ENCODE measurements around the gene HEBP1.
A peak's percentile ranks its signal among the peaks of the same experiment; 100 is the strongest.

The HEBP1 gene

DNA sequence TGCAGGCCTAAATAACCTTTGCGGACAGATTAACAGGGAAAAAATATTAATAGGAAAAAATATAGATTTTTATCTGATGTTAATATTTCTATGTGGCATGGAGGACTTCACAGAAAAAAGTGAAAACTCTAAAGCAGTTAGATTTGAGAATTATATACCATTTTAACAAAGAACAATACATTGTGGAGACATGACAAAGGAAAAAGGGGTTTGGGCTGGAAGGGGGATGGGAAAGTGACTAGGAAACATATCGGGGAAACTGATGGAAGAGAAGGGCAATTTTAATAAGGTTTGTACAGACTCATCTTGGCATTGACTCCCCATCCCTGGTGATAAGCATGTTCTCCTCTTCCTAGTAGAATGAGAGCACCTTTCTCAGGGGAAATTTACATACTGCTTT is 27.0 kb downstream of the HEBP1 start:
- DNase-seq (ENCODE audit: insufficient read length, low spot score) (no peak), FAIRE-seq (no peak)
- TF ChIP-seq POLR2A (IDR thresholded peaks at IDR 0.05; ENCODE audit: low read depth, low read length): no peak

DNA sequence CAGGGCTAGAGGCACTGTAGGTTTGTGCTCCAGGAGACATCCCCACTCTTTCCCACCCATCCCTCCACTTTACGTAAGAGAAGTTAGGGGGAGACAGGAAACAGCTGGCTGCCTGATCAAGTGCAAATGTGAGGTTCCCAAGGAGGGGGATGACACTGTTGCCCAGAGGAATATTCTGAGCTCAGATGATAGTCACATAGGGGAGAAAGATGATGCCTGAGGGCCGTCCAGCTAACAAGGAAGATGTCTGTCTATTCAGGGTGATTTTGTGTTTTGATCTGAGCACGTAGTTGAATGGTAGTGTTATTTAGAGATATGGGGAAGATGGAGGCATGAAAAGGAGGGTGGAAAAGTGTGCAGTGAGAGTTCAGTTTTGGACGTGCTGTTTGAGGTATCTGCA is 34.2 kb downstream of the HEBP1 start:
- FAIRE-seq: no peak
- TF ChIP-seq POLR2A (IDR thresholded peaks at IDR 0.05; ENCODE audit: low read depth, low read length): no peak
- no peak for DNase-seq (ENCODE audit: insufficient read length, low spot score)

DNA sequence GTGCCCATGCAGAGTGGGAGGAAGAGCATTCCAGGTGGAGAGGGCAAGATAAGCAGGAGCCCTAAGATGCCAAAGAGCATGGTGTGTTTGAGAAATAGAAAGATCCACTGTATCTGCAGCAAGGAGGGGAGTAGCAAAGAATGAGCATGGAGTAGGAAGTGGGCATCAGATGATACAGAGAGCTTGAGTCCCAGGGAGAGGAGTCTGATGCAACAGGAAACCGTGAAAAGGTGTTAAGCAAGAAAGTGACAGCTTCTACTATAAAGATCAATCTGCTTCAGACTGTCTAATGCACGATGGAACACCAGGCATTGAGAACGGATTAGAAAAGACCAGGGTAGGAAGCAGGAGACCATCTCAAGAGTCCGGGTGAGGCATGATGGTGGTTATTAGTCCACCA is 35.8 kb downstream of the HEBP1 start:
- no peak for TF ChIP-seq POLR2A (IDR thresholded peaks at IDR 0.05; ENCODE audit: low read depth, low read length)
- DNase-seq (ENCODE audit: insufficient read length, low spot score) (no peak), FAIRE-seq (no peak)

GRCh38 chr12:12960639-12961209 is 39.3 kb downstream of the HEBP1 start:
- FAIRE-seq: no peak
- TF ChIP-seq POLR2A (IDR thresholded peaks at IDR 0.05; ENCODE audit: low read depth, low read length): no peak
- no peak for DNase-seq (ENCODE audit: insufficient read length, low spot score)

- DNase-seq (ENCODE audit: insufficient read length, low spot score) (no peak), FAIRE-seq (no peak)
Observed at GRCh38 chr12:12958886-12959285, 41.2 kb downstream of the HEBP1 start.

DNA sequence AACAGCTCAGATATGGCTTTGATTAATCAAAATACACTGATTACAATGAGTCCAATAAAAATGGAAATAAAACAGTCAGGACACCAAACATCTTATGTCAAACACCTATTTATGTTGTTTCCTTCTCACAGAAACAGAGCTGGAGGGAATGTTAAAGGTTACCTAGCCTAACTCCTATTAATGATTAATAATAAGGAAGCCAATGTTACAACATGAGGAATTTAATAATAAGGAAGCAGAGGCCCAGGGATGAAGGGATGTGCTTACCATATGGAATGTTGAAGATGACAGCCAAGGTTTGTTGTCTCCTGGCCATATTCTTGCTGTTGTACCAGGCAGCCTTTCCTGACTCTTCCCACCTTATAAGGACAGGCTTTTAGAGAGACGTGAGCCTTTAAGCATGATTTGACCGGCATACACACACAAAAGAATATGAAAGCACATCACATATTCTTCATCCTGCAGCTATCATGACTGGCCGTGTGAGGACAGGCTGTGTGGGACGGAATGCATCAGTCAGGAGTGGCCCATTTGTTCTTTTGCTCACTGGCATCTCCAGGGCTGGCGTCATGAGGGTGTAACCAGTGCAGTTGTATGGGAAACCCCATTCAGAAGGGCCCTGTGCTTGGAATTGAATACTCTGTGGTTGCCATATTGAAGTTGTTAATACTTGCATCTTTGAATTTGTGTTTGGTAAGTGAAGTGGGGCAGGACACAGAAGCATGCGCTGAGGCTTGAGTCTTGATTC is 45.0 kb downstream of the HEBP1 start:
- TF ChIP-seq POLR2A (IDR thresholded peaks at IDR 0.05; ENCODE audit: low read depth, low read length): no peak
- DNase-seq (ENCODE audit: insufficient read length, low spot score) (no peak), FAIRE-seq (peak; percentile 27)

More at GRCh38 chr12:12958886-12959285, 41.2 kb downstream of the HEBP1 start:
- TF ChIP-seq POLR2A (IDR thresholded peaks at IDR 0.05; ENCODE audit: low read depth, low read length): no peak

- TF ChIP-seq POLR2A (IDR thresholded peaks at IDR 0.05; ENCODE audit: low read depth, low read length): no peak
- no peak for FAIRE-seq
- no peak for DNase-seq (ENCODE audit: insufficient read length, low spot score)
Observed at GRCh38 chr12:12954356-12954755, 45.7 kb downstream of the HEBP1 start.

GRCh38 chr12:12952036-12952435 is 48.0 kb downstream of the HEBP1 start, which contains the start of gene GPRC5D:
GPRC5D (minus strand) TSS chr12:12952170; CDS start chr12:12950384, 1,786 bp downstream.
- DNase-seq (ENCODE audit: insufficient read length, low spot score) (no peak), FAIRE-seq (no peak)
- TF ChIP-seq POLR2A (IDR thresholded peaks at IDR 0.05; ENCODE audit: low read depth, low read length): no peak

GRCh38 chr12:12951504-12951903 is 48.6 kb downstream of the HEBP1 start:
- TF ChIP-seq POLR2A (IDR thresholded peaks at IDR 0.05; ENCODE audit: low read depth, low read length): no peak
- DNase-seq (ENCODE audit: insufficient read length, low spot score) (no peak), FAIRE-seq (no peak)

DNA sequence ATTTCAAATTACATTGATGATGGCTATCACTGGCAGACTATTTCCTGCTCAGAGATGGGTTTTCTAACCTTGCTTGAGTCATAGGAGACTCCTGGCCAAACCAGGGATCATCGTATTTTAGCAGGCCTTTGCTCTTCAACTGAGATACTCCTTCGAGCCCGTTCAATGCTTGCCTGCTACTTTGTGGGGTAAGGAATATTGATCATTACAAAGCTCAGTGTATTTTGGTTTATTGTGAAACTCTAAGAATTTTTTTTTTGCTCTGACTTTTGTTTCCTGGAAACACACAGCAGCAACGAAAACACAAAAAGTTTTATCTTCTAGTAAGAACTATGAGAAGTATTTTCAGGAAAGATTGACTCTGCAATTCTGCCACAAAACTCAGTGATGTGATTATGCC is 52.2 kb downstream of the HEBP1 start:
- TF ChIP-seq POLR2A (IDR thresholded peaks at IDR 0.05; ENCODE audit: low read depth, low read length): no peak
- DNase-seq (ENCODE audit: insufficient read length, low spot score) (no peak), FAIRE-seq (no peak)

DNA sequence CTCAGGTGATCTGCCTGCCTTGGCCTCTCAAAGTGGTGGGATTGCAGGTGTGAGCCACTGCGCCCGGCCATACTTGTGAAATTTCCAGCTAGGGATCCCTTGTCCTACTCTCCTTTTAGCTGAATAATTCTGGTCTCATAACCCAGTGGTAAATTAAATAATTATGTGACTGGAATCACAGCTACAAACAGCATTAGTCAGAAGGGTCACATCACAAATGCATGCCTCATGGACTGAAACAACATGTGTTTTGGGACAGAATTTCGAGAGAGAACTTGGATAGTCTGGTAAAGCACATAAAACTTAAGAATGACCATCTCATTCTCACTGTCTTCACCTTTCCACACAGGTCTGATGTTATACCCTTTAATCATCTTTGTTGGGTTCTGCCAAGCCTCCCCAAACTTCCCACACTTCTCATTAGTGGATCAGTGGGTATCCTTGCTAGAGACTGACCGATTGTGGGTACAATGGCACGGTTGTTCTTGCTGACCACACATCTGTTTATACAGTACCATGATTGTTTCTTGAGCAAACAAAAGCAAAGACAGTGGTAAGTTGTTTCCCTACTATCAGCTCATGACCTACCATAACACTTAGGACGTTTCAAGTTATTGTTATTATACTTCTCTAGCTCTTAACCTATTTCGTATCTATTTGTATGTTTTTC is 53.2 kb downstream of the HEBP1 start:
- FAIRE-seq (no peak), DNase-seq (ENCODE audit: insufficient read length, low spot score) (no peak)
- no peak for TF ChIP-seq POLR2A (IDR thresholded peaks at IDR 0.05; ENCODE audit: low read depth, low read length)

GRCh38 chr12:12945591-12945990 is 54.5 kb downstream of the HEBP1 start:
- no peak for TF ChIP-seq POLR2A (IDR thresholded peaks at IDR 0.05; ENCODE audit: low read depth, low read length)

DNA sequence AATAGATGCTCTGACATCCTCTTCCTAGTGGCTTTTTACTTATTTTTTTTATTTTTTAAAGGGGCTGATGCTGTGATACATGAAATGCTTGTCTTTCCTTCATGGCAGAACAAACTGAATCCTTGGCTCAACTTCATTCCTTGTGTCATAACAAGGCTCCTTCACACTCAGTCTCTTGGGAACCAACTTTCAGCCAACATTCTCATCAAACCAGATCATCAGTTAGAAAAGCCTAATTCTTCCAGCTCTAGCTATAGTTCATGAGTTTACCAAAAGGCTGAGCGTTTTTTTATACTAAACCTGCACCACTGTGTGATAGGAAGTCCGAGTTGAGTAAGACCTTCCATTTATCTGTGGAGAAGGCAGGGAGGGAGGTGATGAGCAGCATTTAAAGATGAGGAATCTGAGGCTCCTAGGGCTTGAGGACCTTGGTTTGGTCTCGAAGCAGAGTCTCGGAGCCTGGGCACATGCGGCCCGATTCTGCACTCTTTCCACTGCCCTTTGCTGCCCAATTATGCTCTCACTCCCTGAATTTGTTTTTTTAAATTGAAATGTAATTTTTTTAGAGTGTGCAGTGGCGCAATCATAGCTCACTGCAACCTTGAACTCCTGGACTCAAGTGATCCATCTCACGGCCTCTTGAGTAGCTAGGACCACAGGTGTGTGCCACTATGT is 56.3 kb downstream of the HEBP1 start:
- FAIRE-seq (no peak), DNase-seq (ENCODE audit: insufficient read length, low spot score) (no peak)
- no peak for TF ChIP-seq POLR2A (IDR thresholded peaks at IDR 0.05; ENCODE audit: low read depth, low read length)

More at GRCh38 chr12:12945591-12945990, 54.5 kb downstream of the HEBP1 start:
- FAIRE-seq (no peak), DNase-seq (ENCODE audit: insufficient read length, low spot score) (no peak)
